Measurements from ENCODE around the gene STAT2. TPM values are rescaled to one million over a fixed set of nuclear protein-coding genes. Genes with fewer than 3 reads are reported as not detected.
"Not testable (repeated sequence)": the region's sequence is repeated elsewhere in the genome, so short reads cannot be mapped to it uniquely, and the experiment has no call there.

STAT2 gene
- total RNA-seq, 1 donor from 2014 or later: 70.0 TPM

- H3K4me3 Mint-ChIP-seq: no peak overlapping the region
- no peaks in the 10 kb centered on the region for H3K9me3 Mint-ChIP-seq
- H3K36me3 Mint-ChIP-seq (ENCODE audit: low read depth): peaks cover 3% of the 10 kb centered on the region
- no peaks in the 10 kb centered on the region for H3K27me3 Mint-ChIP-seq (ENCODE audit: low read depth)
- DNase-seq (ENCODE audit: low read depth, low spot score): no peak
- H3K4me1 Mint-ChIP-seq: peaks cover 10% of the 10 kb centered on the region
- no peak overlapping the region for H3K27ac Mint-ChIP-seq (ENCODE audit: unreplicated experiment)
- TF ChIP-seq CTCF (conservative IDR thresholded peaks at IDR 0.05): no peak
Measured at GRCh38 chr12:56339158-56339422, 20.8 kb downstream of the STAT2 start.

- no peak for DNase-seq (ENCODE audit: low read depth, low spot score)
- H3K27me3 Mint-ChIP-seq (ENCODE audit: low read depth): no peaks in the 10 kb centered on the region
- TF ChIP-seq CTCF (conservative IDR thresholded peaks at IDR 0.05): no peak
- peak within 1 kb of the TSS; percentile 81 for H3K27ac Mint-ChIP-seq (ENCODE audit: unreplicated experiment)
- H3K4me1 Mint-ChIP-seq: peaks cover 16% of the 10 kb centered on the region
- peaks cover 3% of the 10 kb centered on the region for H3K36me3 Mint-ChIP-seq (ENCODE audit: low read depth)
- no peak within 1 kb of the TSS for H3K4me3 Mint-ChIP-seq
- H3K9me3 Mint-ChIP-seq: no peaks in the 10 kb centered on the region
Measured at GRCh38 chr12:56338308-56339157, 21.4 kb downstream of the STAT2 start, which contains the start of gene IL23A. IL23A (plus strand) TSS chr12:56338884; CDS start chr12:56339045, 161 bp downstream.

GRCh38 chr12:56337753-56338251 lies 22.1 kb downstream of the STAT2 start:
- Mint-ChIP-seq H3K4me3 (no peak overlapping the region), H3K36me3 (ENCODE audit: low read depth) (no peaks in the 10 kb centered on the region), H3K27me3 (ENCODE audit: low read depth) (no peaks in the 10 kb centered on the region), H3K9me3 (no peaks in the 10 kb centered on the region), H3K4me1 (peaks cover 23% of the 10 kb centered on the region), H3K27ac (ENCODE audit: unreplicated experiment) (no peak overlapping the region)
- DNase-seq (ENCODE audit: low read depth, low spot score): no peak
- TF ChIP-seq CTCF (conservative IDR thresholded peaks at IDR 0.05): no peak

- no peak for DNase-seq (ENCODE audit: low read depth, low spot score)
- Mint-ChIP-seq H3K36me3 (ENCODE audit: low read depth) (no peaks in the 10 kb centered on the region), H3K9me3 (no peaks in the 10 kb centered on the region), H3K4me3 (peak overlapping the region; percentile 58), H3K4me1 (peaks cover 27% of the 10 kb centered on the region), H3K27me3 (ENCODE audit: low read depth) (no peaks in the 10 kb centered on the region), H3K27ac (ENCODE audit: unreplicated experiment) (no peak overlapping the region)
- no peak for TF ChIP-seq CTCF (conservative IDR thresholded peaks at IDR 0.05)
Measured at GRCh38 chr12:56336361-56337167, 23.3 kb downstream of the STAT2 start.

- H3K4me3 Mint-ChIP-seq; H3K36me3 Mint-ChIP-seq (ENCODE audit: low read depth); H3K9me3 Mint-ChIP-seq; H3K27ac Mint-ChIP-seq (ENCODE audit: unreplicated experiment); H3K27me3 Mint-ChIP-seq (ENCODE audit: low read depth); DNase-seq (ENCODE audit: low read depth, low spot score): not testable (repeated sequence)
- peaks cover 27% of the 10 kb centered on the region for H3K4me1 Mint-ChIP-seq
Measured at GRCh38 chr12:56335527-56335926, 24.4 kb downstream of the STAT2 start.

- Mint-ChIP-seq H3K4me1 (peaks cover 27% of the 10 kb centered on the region), H3K4me3 (peak overlapping the region; percentile 96), H3K36me3 (ENCODE audit: low read depth) (no peaks in the 10 kb centered on the region), H3K27me3 (ENCODE audit: low read depth) (no peaks in the 10 kb centered on the region), H3K27ac (ENCODE audit: unreplicated experiment) (peak overlapping the region; percentile 89), H3K9me3 (no peaks in the 10 kb centered on the region)
- DNase-seq (ENCODE audit: low read depth, low spot score): no peak
- no peak for TF ChIP-seq CTCF (conservative IDR thresholded peaks at IDR 0.05)
Measured at GRCh38 chr12:56334490-56334793, 25.5 kb downstream of the STAT2 start.
